Small intestine (tissue), 7 donors: ENCODE measurements around the gene PRKAG2. TPM values are rescaled to one million over a fixed set of nuclear protein-coding genes. Genes with fewer than 3 reads are reported as not detected.
A peak's percentile ranks its signal among the peaks of the same experiment; 100 is the strongest.
"Not testable (repeated sequence)": the region's sequence is repeated elsewhere in the genome, so short reads cannot be mapped to it uniquely, and the experiment has no call there.

ENCODE experiments used
- DNase-seq, 2 donors: peaks; one replicate each; pipeline versions ENCODE4 v3.0.0 to v3.0.0-alpha.2; 2013
- FAIRE-seq: peaks from 2 replicates; lab custom pipeline; 2012; peaks lifted over from hg19 to GRCh38; lab: Jason Lieb, UNC
- H3K27ac ChIP-seq, 3 donors: one replicate each; pipeline ENCODE4 v1.5.1; 2013; ENCODE audit warnings: low read length in 2 of 3, mild to moderate bottlenecking in 2 of 3, control low read depth in 1 of 3, inconsistent platforms in 1 of 3, low read depth in 1 of 3, moderate library complexity in 1 of 3
- H3K27me3 ChIP-seq, 3 donors: one replicate each; pipeline ENCODE4 v1.6.1; 2013; ENCODE audit warnings: low read length in 3 of 3, inconsistent platforms in 1 of 3; ENCODE audit not compliant: control insufficient read depth in 3 of 3, insufficient read depth in 3 of 3
- H3K36me3 ChIP-seq, 3 donors: one replicate each; pipeline ENCODE4 v1.6.1; 2013; ENCODE audit warnings: low read length in 3 of 3, inconsistent platforms in 1 of 3, low read depth in 1 of 3, mild to moderate bottlenecking in 1 of 3, moderate library complexity in 1 of 3; ENCODE audit not compliant: control insufficient read depth in 3 of 3, insufficient read depth in 2 of 3
- H3K4me1 ChIP-seq, 3 donors: one replicate each; pipeline ENCODE4 v1.6.1; 2013; ENCODE audit warnings: low read length in 2 of 3, inconsistent platforms in 1 of 3, low read depth in 1 of 3, mild to moderate bottlenecking in 1 of 3, moderate library complexity in 1 of 3; ENCODE audit not compliant: control insufficient read depth in 3 of 3, insufficient read depth in 2 of 3
- H3K4me3 ChIP-seq, 3 donors: one replicate each; pipeline ENCODE4 v1.5.1; 2013; ENCODE audit warnings: low read length in 3 of 3, control low read depth in 1 of 3, inconsistent platforms in 1 of 3, low read depth in 1 of 3, mild to moderate bottlenecking in 1 of 3, moderate library complexity in 1 of 3
- H3K9me3 ChIP-seq, 2 donors: one replicate each; pipeline ENCODE4 v1.6.1; 2013; ENCODE audit warnings: low read depth in 1 of 2, low read length in 1 of 2; ENCODE audit not compliant: control insufficient read depth in 2 of 2, insufficient read depth in 1 of 2
- WGBS, 3 donors: extraction: QIAGEN DNeasy Blood & Tissue Kit; methylation state at CpG; one replicate each; pipeline ENCODE4 v1.1.7; 2013; 5-methylcytosine and 5-hydroxymethylcytosine counted together
- polyA plus RNA-seq, 4 donors: library from polyadenylated mRNA; stranded (reverse) in 3 of 4; unstranded in 1 of 4; fragments of 200-250 nt in 3 of 4; fragments of 120-200 nt in 1 of 4; gene quantifications; one replicate each; pipeline versions ENCODE4 v1.2.1 to v1.2.3, GENCODE V29; 2013
- donor health status: healthy with polysubstance abuse.
- donor health status: control.
- donor health status: control.
- donor health status: Bipolar disorder and iron deficiency.
- donor health status: healthy.

The PRKAG2 gene
- polyA plus RNA-seq, 4 donors = 26.3 to 57.9 (median 49.4) TPM

GRCh38 chr7:151920488-151920887 is 43.6 kb upstream of the PRKAG2 start:
- 94 to 100% (median 100%) methylated on average over 1 of the region's 1 CpG for WGBS, 3 donors
- DNase-seq (no peak), FAIRE-seq (no peak)
- peaks cover 0 to 1% of the 10 kb centered on the region in 2 donors for H3K9me3 ChIP-seq
- no peak overlapping the region for H3K4me3 ChIP-seq
- H3K36me3 ChIP-seq = no peaks in the 10 kb centered on the region
- no peaks in the 10 kb centered on the region for H3K27me3 ChIP-seq
- H3K4me1 ChIP-seq = peaks cover 6 to 43% (median 11%) of the 10 kb centered on the region in 3 donors
- H3K27ac ChIP-seq = no peak overlapping the region

GRCh38 chr7:151919595-151919994 is 42.7 kb upstream of the PRKAG2 start:
- no peaks in the 10 kb centered on the region for H3K36me3 ChIP-seq
- FAIRE-seq (no peak), DNase-seq (no peak)
- H3K9me3 ChIP-seq = peaks cover 0 to 9% of the 10 kb centered on the region in 2 donors
- H3K4me3 ChIP-seq = no peak overlapping the region
- peaks cover 6 to 35% (median 11%) of the 10 kb centered on the region in 3 donors for H3K4me1 ChIP-seq
- H3K27me3 ChIP-seq = no peaks in the 10 kb centered on the region
- peak overlapping the region in 1 of 3 donors; percentile 97 for H3K27ac ChIP-seq
- WGBS, 3 donors = 83 to 87% (median 83%) methylated on average over 8 of the region's 8 CpGs

- H3K4me1 ChIP-seq = peaks cover 6 to 30% (median 9%) of the 10 kb centered on the region in 3 donors
- H3K9me3 ChIP-seq = peaks cover 0 to 16% of the 10 kb centered on the region in 2 donors
- peak in 1 of 2 donors; percentile 15 for DNase-seq
- peak overlapping the region in 2 of 3 donors; percentile 72 to 97 for H3K27ac ChIP-seq
- WGBS, 3 donors = 34 to 59% (median 42%) methylated on average over 5 of the region's 5 CpGs
- no peaks in the 10 kb centered on the region for H3K36me3 ChIP-seq
- no peaks in the 10 kb centered on the region for H3K27me3 ChIP-seq
- no peak overlapping the region for H3K4me3 ChIP-seq
- no peak for FAIRE-seq
Observed at GRCh38 chr7:151918510-151918843, 41.6 kb upstream of the PRKAG2 start.

- H3K4me1 ChIP-seq = peaks cover 6 to 30% (median 9%) of the 10 kb centered on the region in 3 donors
- FAIRE-seq (no peak), DNase-seq (peak; percentile 64 to 91)
- H3K4me3 ChIP-seq = no peak overlapping the region
- WGBS, 3 donors = 8 to 42% (median 27%) methylated on average over 10 of the region's 10 CpGs
- no peaks in the 10 kb centered on the region for H3K36me3 ChIP-seq
- peaks cover 0 to 17% of the 10 kb centered on the region in 2 donors for H3K9me3 ChIP-seq
- H3K27me3 ChIP-seq = no peaks in the 10 kb centered on the region
- H3K27ac ChIP-seq = peak overlapping the region in 2 of 3 donors; percentile 72 to 97
Observed at GRCh38 chr7:151917791-151918509, 41.0 kb upstream of the PRKAG2 start.

GRCh38 chr7:151914051-151914450 is 37.1 kb upstream of the PRKAG2 start:
- Histone ChIP-seq H3K9me3 (peaks cover 0 to 19% of the 10 kb centered on the region in 2 donors), H3K27ac (no peak overlapping the region), H3K36me3 (no peaks in the 10 kb centered on the region), H3K4me3 (no peak overlapping the region), H3K27me3 (no peaks in the 10 kb centered on the region), H3K4me1 (peaks cover 6 to 18% (median 9%) of the 10 kb centered on the region in 3 donors)
- DNase-seq (no peak), FAIRE-seq (no peak)
- WGBS, 3 donors = 93 to 100% (median 98%) methylated on average over 1 of the region's 1 CpG

- H3K9me3 ChIP-seq = peaks cover 0 to 19% of the 10 kb centered on the region in 2 donors
- not testable (repeated sequence) for H3K27me3 ChIP-seq, DNase-seq, H3K27ac ChIP-seq, H3K4me1 ChIP-seq, H3K36me3 ChIP-seq, H3K4me3 ChIP-seq, FAIRE-seq
- WGBS, 3 donors = 78 to 98% (median 81%) methylated on average over 3 of the region's 3 CpGs
Observed at GRCh38 chr7:151910655-151911054, 33.7 kb upstream of the PRKAG2 start.

- not testable (repeated sequence) for H3K27me3 ChIP-seq, H3K4me3 ChIP-seq, DNase-seq, H3K27ac ChIP-seq, H3K4me1 ChIP-seq, H3K36me3 ChIP-seq, H3K9me3 ChIP-seq, FAIRE-seq
- 63 to 95% (median 78%) methylated on average over 3 of the region's 3 CpGs for WGBS, 3 donors
Observed at GRCh38 chr7:151907115-151907514, 30.2 kb upstream of the PRKAG2 start.

- 60 to 72% (median 65%) methylated on average over 5 of the region's 5 CpGs for WGBS, 3 donors
- Histone ChIP-seq H3K4me3 (no peak overlapping the region), H3K36me3 (no peaks in the 10 kb centered on the region), H3K27me3 (peaks cover 0 to 3% (median 0%) of the 10 kb centered on the region in 3 donors), H3K4me1 (no peaks in the 10 kb centered on the region), H3K9me3 (no peaks in the 10 kb centered on the region), H3K27ac (no peak overlapping the region)
- DNase-seq = no peak
- no peak for FAIRE-seq
Observed at GRCh38 chr7:151905766-151906165, 28.9 kb upstream of the PRKAG2 start.
